ENCODE results near the gene CELF2. TPM values are rescaled to one million over a fixed set of nuclear protein-coding genes. Genes with fewer than 3 reads are reported as not detected.

CELF2 gene
- total RNA-seq, 3 donors from 2014 or later = 40.0 to 178 (median 45.6) TPM

GRCh38 chr10:11012421-11013295, 5.0 kb upstream of the CELF2 start:
- Histone ChIP-seq H3K4me3 (no peak overlapping the region), H3K27ac (peak overlapping the region; percentile 52 to 60), H3K27me3 (peaks cover 0 to 3% of the 10 kb centered on the region in 2 donors), H3K4me1 (no peaks in the 10 kb centered on the region), H3K36me3 (no peaks in the 10 kb centered on the region), H3K9me3 (no peaks in the 10 kb centered on the region)
- intact Hi-C loops (cut with DNase I; ENCODE audit: low total_unique reads) = no loop called here
- TF ChIP-seq CTCF (IDR thresholded peaks at IDR 0.05) (no peak), POLR2A (IDR thresholded peaks at IDR 0.05) (no peak), POLR2AphosphoS5 (IDR thresholded peaks at IDR 0.05) (no peak)
- no peak for DNase-seq (ENCODE audit: low spot score in 2 of 2)

- Histone ChIP-seq H3K4me1 (no peaks in the 10 kb centered on the region), H3K27ac (no peak overlapping the region), H3K9me3 (no peaks in the 10 kb centered on the region), H3K27me3 (no peaks in the 10 kb centered on the region), H3K36me3 (no peaks in the 10 kb centered on the region), H3K4me3 (no peak overlapping the region)
- TF ChIP-seq POLR2A (IDR thresholded peaks at IDR 0.05) (no peak), POLR2AphosphoS5 (IDR thresholded peaks at IDR 0.05) (no peak), CTCF (IDR thresholded peaks at IDR 0.05) (no peak)
- intact Hi-C loops (cut with DNase I; ENCODE audit: low total_unique reads) = no loop called here
- no peak for DNase-seq (ENCODE audit: low spot score in 2 of 2)
These were observed 3.8 kb upstream of the CELF2 start for GRCh38 chr10:11013836-11014235.

GRCh38 chr10:11014671-11015445, 2.8 kb upstream of the CELF2 start:
- TF ChIP-seq POLR2A (IDR thresholded peaks at IDR 0.05) = no peak
- peak in 1 of 3 donors; percentile 31 for TF ChIP-seq POLR2AphosphoS5 (IDR thresholded peaks at IDR 0.05)
- TF ChIP-seq CTCF (IDR thresholded peaks at IDR 0.05) = no peak
- H3K9me3 ChIP-seq = no peaks in the 10 kb centered on the region
- DNase-seq (ENCODE audit: low spot score in 2 of 2) = no peak
- H3K27me3 ChIP-seq = no peaks in the 10 kb centered on the region
- intact Hi-C loops (cut with DNase I; ENCODE audit: low total_unique reads) = no loop called here
- no peaks in the 10 kb centered on the region for H3K36me3 ChIP-seq
- H3K27ac ChIP-seq = peak overlapping the region; percentile 62 to 82
- H3K4me1 ChIP-seq = no peaks in the 10 kb centered on the region
- no peak overlapping the region for H3K4me3 ChIP-seq

DNA sequence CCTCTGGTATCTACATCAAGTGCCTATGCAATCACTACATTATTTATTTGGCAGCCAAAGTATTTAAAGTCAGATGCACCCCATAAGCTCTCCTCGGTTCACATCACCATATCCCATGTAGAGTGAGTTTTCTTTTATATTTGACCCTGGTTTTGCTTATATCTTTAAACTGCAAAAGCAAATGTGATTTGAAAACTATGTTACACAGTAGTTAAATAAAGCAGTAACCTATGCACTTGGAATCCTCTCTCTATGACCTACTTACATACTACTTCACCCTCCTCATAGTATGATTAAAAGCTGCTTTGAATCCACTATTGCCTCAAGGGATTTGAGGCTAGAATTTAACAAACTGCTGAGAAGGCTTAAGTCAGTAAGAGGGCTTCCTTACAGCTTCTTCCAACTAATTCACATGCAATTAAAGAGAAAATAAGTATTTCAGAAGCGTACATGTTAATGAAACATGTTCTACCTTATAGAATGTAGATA, 2.2 kb upstream of the CELF2 start:
- TF ChIP-seq POLR2A (IDR thresholded peaks at IDR 0.05) (no peak), CTCF (IDR thresholded peaks at IDR 0.05) (no peak), POLR2AphosphoS5 (IDR thresholded peaks at IDR 0.05) (no peak)
- no peaks in the 10 kb centered on the region for H3K9me3 ChIP-seq
- H3K4me3 ChIP-seq = no peak overlapping the region
- no peaks in the 10 kb centered on the region for H3K4me1 ChIP-seq
- peak overlapping the region in 1 of 2 donors; percentile 82 for H3K27ac ChIP-seq
- H3K27me3 ChIP-seq = no peaks in the 10 kb centered on the region
- DNase-seq (ENCODE audit: low spot score in 2 of 2) = no peak
- intact Hi-C loops (cut with DNase I; ENCODE audit: low total_unique reads) = no loop called here
- no peaks in the 10 kb centered on the region for H3K36me3 ChIP-seq
